Upper lobe of left lung (tissue), 4 donors: ENCODE results near the gene PTP4A1.

Experiments used
- EP300 ChIP-seq, 4 donors: sonication (generic); formaldehyde crosslinking; IDR thresholded peaks; one replicate each; pipeline ENCODE4 v1.5.1; 2017; ENCODE audit warnings: antibody characterized with exemption in 4 of 4, control low read depth in 2 of 4
- POLR2A ChIP-seq, 4 donors: fragments of 450-650 bp; IDR thresholded peaks; one replicate each; pipeline ENCODE4 v1.5.1; 2016 to 2017; ENCODE audit warnings: antibody characterized with exemption in 4 of 4, mild to moderate bottlenecking in 2 of 4
- POLR2AphosphoS5 ChIP-seq, 2 donors: sonication (generic); formaldehyde crosslinking; IDR thresholded peaks; one replicate each; pipeline ENCODE4 v1.5.1; 2017; ENCODE audit warnings: antibody characterized with exemption in 2 of 2
- TF ChIP-seq, protein P1 (sequence below), 6 experiments: fragments of 450-650 bp in 4 of 6; fragments of 200-600 bp in 2 of 6; sonication (generic) in 2 of 6; IDR thresholded peaks; one replicate each; pipeline ENCODE4 v1.5.1; 2016 to 2019; ENCODE audit warnings: antibody characterized with exemption in 6 of 6

DNA sequence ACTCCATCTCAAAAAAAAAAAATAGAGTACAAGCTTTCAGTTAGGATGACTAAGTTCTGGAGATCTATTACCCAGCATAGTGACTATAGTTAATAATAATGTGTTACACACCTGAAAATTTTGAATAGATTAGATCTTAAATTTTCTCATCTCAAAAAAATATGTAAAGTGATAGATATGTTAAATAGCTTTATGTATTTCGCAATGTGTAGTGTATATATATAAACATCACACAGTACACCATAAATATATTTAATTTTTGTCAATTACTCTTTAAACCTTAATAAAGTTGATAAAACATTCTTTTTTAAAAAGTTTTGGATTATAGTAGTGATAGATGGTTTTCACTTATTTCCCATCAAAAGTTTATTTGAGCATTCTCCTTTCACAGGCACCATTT lies 25.6 kb upstream of the PTP4A1 start:
- TF ChIP-seq POLR2AphosphoS5 (IDR thresholded peaks at IDR 0.05): no peak
- TF ChIP-seq, protein P1, sequence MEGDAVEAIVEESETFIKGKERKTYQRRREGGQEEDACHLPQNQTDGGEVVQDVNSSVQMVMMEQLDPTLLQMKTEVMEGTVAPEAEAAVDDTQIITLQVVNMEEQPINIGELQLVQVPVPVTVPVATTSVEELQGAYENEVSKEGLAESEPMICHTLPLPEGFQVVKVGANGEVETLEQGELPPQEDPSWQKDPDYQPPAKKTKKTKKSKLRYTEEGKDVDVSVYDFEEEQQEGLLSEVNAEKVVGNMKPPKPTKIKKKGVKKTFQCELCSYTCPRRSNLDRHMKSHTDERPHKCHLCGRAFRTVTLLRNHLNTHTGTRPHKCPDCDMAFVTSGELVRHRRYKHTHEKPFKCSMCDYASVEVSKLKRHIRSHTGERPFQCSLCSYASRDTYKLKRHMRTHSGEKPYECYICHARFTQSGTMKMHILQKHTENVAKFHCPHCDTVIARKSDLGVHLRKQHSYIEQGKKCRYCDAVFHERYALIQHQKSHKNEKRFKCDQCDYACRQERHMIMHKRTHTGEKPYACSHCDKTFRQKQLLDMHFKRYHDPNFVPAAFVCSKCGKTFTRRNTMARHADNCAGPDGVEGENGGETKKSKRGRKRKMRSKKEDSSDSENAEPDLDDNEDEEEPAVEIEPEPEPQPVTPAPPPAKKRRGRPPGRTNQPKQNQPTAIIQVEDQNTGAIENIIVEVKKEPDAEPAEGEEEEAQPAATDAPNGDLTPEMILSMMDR (IDR thresholded peaks at IDR 0.05): no peak
- TF ChIP-seq POLR2A (IDR thresholded peaks at IDR 0.05): no peak
- no peak for TF ChIP-seq EP300 (IDR thresholded peaks at IDR 0.05)
